ENCODE measurements around the gene FCN3.

DNA sequence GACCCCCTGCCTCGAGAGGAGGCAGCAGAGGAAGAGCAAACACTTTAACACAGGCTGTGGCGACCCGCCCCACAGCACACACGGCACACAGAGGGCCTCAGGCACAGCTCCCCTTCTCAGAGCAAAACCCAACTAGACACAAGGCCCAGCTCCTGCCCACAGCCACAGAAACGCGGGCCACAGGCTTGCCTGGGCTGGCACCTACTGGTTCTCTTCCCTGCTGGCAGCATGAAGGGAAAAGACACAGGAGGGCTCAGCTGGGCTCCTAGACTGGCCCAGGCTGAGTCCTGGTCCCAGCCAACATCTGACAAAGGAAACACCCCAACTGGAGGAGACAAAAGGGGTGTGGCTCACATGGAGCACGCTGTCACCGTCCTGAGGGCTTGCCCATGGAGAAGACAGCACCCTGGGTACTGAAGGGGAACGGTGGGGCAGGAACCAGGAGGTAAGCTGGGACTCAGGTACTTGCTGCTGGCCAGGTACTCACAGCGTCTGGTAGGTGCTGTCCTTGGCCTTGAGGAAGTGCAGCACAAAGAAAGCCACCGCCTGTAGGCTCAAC lies 5.0 kb upstream of the FCN3 start:
- TF ChIP-seq, protein P1, sequence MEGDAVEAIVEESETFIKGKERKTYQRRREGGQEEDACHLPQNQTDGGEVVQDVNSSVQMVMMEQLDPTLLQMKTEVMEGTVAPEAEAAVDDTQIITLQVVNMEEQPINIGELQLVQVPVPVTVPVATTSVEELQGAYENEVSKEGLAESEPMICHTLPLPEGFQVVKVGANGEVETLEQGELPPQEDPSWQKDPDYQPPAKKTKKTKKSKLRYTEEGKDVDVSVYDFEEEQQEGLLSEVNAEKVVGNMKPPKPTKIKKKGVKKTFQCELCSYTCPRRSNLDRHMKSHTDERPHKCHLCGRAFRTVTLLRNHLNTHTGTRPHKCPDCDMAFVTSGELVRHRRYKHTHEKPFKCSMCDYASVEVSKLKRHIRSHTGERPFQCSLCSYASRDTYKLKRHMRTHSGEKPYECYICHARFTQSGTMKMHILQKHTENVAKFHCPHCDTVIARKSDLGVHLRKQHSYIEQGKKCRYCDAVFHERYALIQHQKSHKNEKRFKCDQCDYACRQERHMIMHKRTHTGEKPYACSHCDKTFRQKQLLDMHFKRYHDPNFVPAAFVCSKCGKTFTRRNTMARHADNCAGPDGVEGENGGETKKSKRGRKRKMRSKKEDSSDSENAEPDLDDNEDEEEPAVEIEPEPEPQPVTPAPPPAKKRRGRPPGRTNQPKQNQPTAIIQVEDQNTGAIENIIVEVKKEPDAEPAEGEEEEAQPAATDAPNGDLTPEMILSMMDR (IDR thresholded peaks at IDR 0.05) = no peak
- no peak for TF ChIP-seq POLR2A (IDR thresholded peaks at IDR 0.05)
